HG02798 (cell line): ENCODE data around the gene PHC2.

ENCODE experiments used
- ATAC-seq: cut with Tn5 transposase; IDR thresholded peaks from one replicate; pipeline ENCODE4 v1.9.1; 2021; ENCODE audit warnings: mild to moderate bottlenecking; ENCODE audit not compliant: unreplicated experiment, poor library complexity

The PHC2 gene

GRCh38 chr1:33277488-33278084 lies 153.3 kb downstream of the PHC2 start:
- ATAC-seq, result no peak

DNA sequence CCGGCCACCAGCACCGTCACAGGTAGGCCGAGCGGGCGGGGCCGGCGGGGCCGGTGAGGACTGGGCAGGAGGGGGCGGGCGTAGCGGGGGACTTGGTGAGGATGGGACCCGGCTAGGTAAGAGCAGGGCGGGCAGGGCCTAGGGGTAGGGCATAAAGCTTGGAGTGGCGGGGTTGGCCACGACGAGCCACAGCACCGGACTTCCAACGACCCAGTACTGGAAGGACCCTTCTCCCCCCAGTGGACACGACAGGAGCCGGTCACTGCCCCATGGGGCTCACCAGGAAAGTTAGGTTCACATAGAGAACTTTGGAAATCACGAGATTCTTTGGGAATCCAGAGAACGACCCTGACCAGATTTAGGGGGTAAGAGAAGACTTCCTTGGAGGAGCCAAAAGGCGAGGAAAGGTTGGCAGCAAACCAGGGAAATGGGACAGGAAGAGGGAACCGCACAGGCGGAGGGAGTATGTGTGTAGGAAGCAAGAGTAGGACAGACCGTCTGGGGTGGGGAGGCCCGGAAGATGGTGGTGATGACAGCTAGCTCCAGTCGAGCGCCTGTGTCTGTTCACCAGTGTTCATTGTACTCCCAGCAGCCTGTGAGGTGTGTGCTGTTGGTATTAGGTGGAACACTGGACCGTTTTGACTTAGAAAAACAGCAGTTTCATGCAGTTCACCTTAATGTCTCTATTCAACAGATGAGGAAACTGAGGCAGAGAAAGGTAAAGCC lies 154.2 kb downstream of the PHC2 start:
- no peak for ATAC-seq

- no peak for ATAC-seq
These were observed 155.0 kb downstream of the PHC2 start for GRCh38 chr1:33275706-33276572.

DNA sequence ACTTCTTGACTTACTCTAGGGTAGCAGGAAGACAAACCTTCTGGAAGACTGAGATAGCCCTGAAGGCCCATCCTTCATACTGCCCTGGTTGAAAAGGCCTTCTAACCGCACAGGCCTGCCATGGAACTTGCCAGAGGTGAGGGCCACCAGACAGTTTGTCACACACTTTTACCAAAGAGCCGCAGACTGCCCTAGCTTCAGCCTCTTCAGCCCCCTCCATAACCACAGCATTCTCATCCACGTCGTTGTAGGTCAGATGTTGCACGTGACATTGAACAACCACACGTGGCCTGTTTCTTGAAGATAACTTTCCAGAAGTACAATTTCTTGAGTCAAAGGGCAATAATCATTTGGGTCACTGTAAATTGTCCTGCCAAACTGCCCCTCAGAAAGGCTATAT lies 155.7 kb downstream of the PHC2 start:
- ATAC-seq, result no peak

GRCh38 chr1:33274446-33274845 lies 156.4 kb downstream of the PHC2 start:
- no peak for ATAC-seq

- ATAC-seq, result no peak
These were observed 156.9 kb downstream of the PHC2 start for GRCh38 chr1:33273961-33274371.
